SK-N-SH treated with all-trans-retinoic acid at 6 μM for 48 hours (cell line): ENCODE data around the gene OR5A2.

Experiments
- ATAC-seq: fragments of 200-7000 bp; cut with Tn5 transposase; 3 replicates; pipeline ENCODE4 v1.9.1; 2020; ENCODE audit warnings: mild to moderate bottlenecking, moderate library complexity
- BACH2 ChIP-seq: fragments of 250-450 bp; sonication (Bioruptor Pico); IDR thresholded peaks from 2 replicates; pipeline ENCODE4 v1.9.0; 2021; ENCODE audit warnings: mild to moderate bottlenecking, borderline replicate concordance
- CSDC2 ChIP-seq: fragments of 250-450 bp; sonication (Bioruptor Pico); IDR thresholded peaks from 2 replicates; pipeline ENCODE4 v1.5.0; 2020; ENCODE audit warnings: mild to moderate bottlenecking, moderate library complexity
- ESRRG ChIP-seq: fragments of 250-450 bp; sonication (Bioruptor Pico); IDR thresholded peaks from 2 replicates; pipeline ENCODE4 v1.6.1; 2021; ENCODE audit warnings: mild to moderate bottlenecking
- GLIS3 ChIP-seq: fragments of 250-450 bp; sonication (Bioruptor Pico); IDR thresholded peaks from 2 replicates; pipeline ENCODE4 v1.5.0; 2020; ENCODE audit warnings: mild to moderate bottlenecking, moderate library complexity
- ISL1 ChIP-seq: fragments of 250-450 bp; sonication (Bioruptor Pico); IDR thresholded peaks from 2 replicates; pipeline ENCODE4 v2.1.2; 2022; ENCODE audit warnings: mild to moderate bottlenecking, moderate library complexity
- OSR1 ChIP-seq: fragments of 250-450 bp; sonication (Bioruptor Pico); IDR thresholded peaks from 2 replicates; pipeline ENCODE4 v1.8.0; 2022; ENCODE audit warnings: moderate library complexity, mild to moderate bottlenecking, inconsistent platforms
- PPARA ChIP-seq: fragments of 250-450 bp; sonication (Bioruptor Pico); IDR thresholded peaks from 2 replicates; pipeline ENCODE4 v1.5.0; 2020; ENCODE audit warnings: mild to moderate bottlenecking, borderline replicate concordance
- RARB ChIP-seq: fragments of 250-450 bp; sonication (Bioruptor Pico); IDR thresholded peaks from 2 replicates; pipeline ENCODE4 v1.8.0; 2021; ENCODE audit warnings: mild to moderate bottlenecking, moderate library complexity
- SNAI2 ChIP-seq: fragments of 250-450 bp; sonication (Bioruptor Pico); IDR thresholded peaks from 2 replicates; pipeline ENCODE4 v1.5.0; 2020; ENCODE audit warnings: mild to moderate bottlenecking, moderate library complexity
- TCF4 ChIP-seq: fragments of 250-450 bp; sonication (Bioruptor Pico); IDR thresholded peaks from 2 replicates; pipeline ENCODE4 v1.8.0; 2021; ENCODE audit warnings: mild to moderate bottlenecking, moderate library complexity, borderline replicate concordance
- TOX ChIP-seq: fragments of 250-450 bp; sonication (Bioruptor Pico); IDR thresholded peaks from 2 replicates; pipeline ENCODE4 v1.8.0; 2021; ENCODE audit warnings: mild to moderate bottlenecking, moderate library complexity, borderline replicate concordance
- ZC3H10 ChIP-seq: fragments of 250-450 bp; sonication (Bioruptor Pico); IDR thresholded peaks from 2 replicates; pipeline ENCODE4 v1.5.1; 2021; ENCODE audit warnings: mild to moderate bottlenecking, moderate library complexity
- ZFP3 ChIP-seq: fragments of 250-450 bp; sonication (Bioruptor Pico); IDR thresholded peaks from 2 replicates; pipeline ENCODE4 v1.5.0; 2020; ENCODE audit warnings: mild to moderate bottlenecking, moderate library complexity
- ZFP30 ChIP-seq: fragments of 450-650 bp; formaldehyde crosslinking; IDR thresholded peaks from 2 replicates; pipeline ENCODE4 v1.5.0; 2022; ENCODE audit warnings: mild to moderate bottlenecking, moderate library complexity
- ZNF565 ChIP-seq: fragments of 450-650 bp; formaldehyde crosslinking; conservative IDR thresholded peaks from 2 replicates; pipeline ENCODE4 v1.5.0; 2020; ENCODE audit warnings: low read depth, mild to moderate bottlenecking, moderate library complexity
- ZNF70 ChIP-seq: fragments of 450-650 bp; formaldehyde crosslinking; IDR thresholded peaks from 2 replicates; pipeline ENCODE4 v1.5.0; 2020; ENCODE audit warnings: mild to moderate bottlenecking, moderate library complexity
- ZNF8 ChIP-seq: fragments of 450-650 bp; formaldehyde crosslinking; IDR thresholded peaks from 2 replicates; pipeline ENCODE4 v1.5.0; 2020; ENCODE audit warnings: mild to moderate bottlenecking, moderate library complexity
- TF ChIP-seq, protein P1 (sequence below): fragments of 250-450 bp; sonication (Bioruptor Pico); IDR thresholded peaks from 2 replicates; pipeline ENCODE4 v1.5.1; 2020; ENCODE audit warnings: low read depth, mild to moderate bottlenecking, moderate library complexity
- TF ChIP-seq, protein P2 (sequence below): fragments of 250-450 bp; sonication (Bioruptor Pico); IDR thresholded peaks from 2 replicates; pipeline ENCODE4 v1.5.1; 2021; ENCODE audit warnings: mild to moderate bottlenecking, moderate library complexity
- TF ChIP-seq, protein P3 (sequence below): fragments of 250-450 bp; sonication (Bioruptor Pico); IDR thresholded peaks from 2 replicates; pipeline ENCODE4 v1.8.0; 2021; ENCODE audit warnings: low read depth, mild to moderate bottlenecking, moderate library complexity, borderline replicate concordance
- TF ChIP-seq, protein P4 (sequence below): fragments of 250-450 bp; sonication (Bioruptor Pico); IDR thresholded peaks from 2 replicates; pipeline ENCODE4 v1.8.0; 2020; ENCODE audit warnings: mild to moderate bottlenecking, moderate library complexity, borderline replicate concordance
- TF ChIP-seq, protein P5 (sequence below): fragments of 250-450 bp; sonication (Bioruptor Pico); IDR thresholded peaks from 2 replicates; pipeline ENCODE4 v1.5.0; 2020; ENCODE audit warnings: mild to moderate bottlenecking, moderate library complexity

The OR5A2 gene

DNA sequence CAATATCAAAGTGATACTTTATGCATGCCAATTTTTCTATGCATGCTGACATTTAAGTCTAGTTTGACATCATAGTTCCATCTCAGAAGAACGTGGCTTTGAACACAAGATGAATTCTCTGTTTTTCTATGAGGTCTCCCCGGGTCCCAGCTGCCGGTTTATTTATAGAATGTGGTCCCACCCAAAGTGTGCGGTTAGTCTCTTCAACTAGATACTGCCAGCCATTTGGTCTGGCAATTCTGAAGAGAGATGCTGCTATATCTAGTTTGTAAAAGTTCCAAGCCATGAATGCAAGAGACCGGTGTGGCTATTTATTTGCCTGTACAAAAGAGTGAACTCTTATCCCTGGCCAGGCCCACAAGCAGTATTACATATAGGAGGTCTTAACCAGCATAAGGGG is 9.2 kb downstream of the OR5A2 start (continued):
- TF ChIP-seq, protein P1, sequence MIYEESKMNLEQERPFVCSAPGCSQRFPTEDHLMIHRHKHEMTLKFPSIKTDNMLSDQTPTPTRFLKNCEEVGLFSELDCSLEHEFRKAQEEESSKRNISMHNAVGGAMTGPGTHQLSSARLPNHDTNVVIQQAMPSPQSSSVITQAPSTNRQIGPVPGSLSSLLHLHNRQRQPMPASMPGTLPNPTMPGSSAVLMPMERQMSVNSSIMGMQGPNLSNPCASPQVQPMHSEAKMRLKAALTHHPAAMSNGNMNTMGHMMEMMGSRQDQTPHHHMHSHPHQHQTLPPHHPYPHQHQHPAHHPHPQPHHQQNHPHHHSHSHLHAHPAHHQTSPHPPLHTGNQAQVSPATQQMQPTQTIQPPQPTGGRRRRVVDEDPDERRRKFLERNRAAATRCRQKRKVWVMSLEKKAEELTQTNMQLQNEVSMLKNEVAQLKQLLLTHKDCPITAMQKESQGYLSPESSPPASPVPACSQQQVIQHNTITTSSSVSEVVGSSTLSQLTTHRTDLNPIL (CRISPR knock-in tag) = no peak
- TF ChIP-seq, protein P2, sequence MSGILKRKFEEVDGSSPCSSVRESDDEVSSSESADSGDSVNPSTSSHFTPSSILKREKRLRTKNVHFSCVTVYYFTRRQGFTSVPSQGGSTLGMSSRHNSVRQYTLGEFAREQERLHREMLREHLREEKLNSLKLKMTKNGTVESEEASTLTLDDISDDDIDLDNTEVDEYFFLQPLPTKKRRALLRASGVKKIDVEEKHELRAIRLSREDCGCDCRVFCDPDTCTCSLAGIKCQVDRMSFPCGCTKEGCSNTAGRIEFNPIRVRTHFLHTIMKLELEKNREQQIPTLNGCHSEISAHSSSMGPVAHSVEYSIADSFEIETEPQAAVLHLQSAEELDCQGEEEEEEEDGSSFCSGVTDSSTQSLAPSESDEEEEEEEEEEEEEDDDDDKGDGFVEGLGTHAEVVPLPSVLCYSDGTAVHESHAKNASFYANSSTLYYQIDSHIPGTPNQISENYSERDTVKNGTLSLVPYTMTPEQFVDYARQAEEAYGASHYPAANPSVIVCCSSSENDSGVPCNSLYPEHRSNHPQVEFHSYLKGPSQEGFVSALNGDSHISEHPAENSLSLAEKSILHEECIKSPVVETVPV (CRISPR knock-in tag) = no peak

DNA sequence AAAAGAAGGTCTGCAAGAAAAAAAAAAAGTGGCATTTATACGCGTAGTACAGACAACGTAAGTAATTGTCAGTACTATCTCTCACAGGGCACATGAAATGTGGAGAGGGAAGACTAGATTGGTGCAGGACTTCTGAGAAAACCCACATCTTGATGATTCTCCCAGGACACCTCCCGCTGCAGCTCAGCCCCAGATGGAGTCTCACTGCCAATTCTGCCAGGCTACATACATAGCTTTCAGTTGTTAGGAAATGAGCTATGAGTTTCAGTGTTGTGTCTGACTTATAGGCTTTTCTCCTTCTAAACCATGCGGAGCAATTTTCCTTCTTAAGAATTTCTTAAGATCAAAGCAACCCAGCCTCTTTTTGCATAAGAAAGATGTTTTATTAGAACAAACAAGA is 9.6 kb downstream of the OR5A2 start:
- no peak for ATAC-seq
- no peak for TF ChIP-seq ISL1
- no peak for TF ChIP-seq OSR1
- no peak for TF ChIP-seq RARB (CRISPR knock-in tag)
- no peak for TF ChIP-seq SNAI2 (CRISPR knock-in tag)
- no peak for TF ChIP-seq ZFP30 (CRISPR knock-in tag)
- no peak for TF ChIP-seq ZC3H10 (CRISPR knock-in tag)

DNA sequence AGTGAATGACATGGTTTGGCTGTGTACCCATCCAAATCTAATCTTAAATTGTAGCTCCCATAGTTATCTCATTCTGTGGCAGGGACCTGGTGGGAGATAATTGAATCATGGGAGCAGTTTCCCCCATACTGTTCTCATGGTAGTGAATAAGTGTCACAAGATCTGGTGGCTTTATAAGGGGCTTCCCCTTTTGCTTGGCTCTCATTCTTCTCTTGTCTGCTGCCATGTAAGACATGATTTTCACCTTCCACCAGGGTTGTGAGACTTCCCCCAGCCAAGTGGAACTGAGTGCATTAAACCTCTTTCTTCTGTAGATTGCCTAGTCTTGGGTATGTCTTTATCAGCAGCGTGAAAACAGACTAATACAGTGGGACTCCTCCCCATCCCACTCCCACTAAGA is 11.1 kb downstream of the OR5A2 start:
- no peak for TF ChIP-seq BACH2 (CRISPR knock-in tag)
- TF ChIP-seq ISL1 = no peak
- TF ChIP-seq GLIS3 (CRISPR knock-in tag) = no peak
- TF ChIP-seq SNAI2 (CRISPR knock-in tag) = no peak
- no peak for TF ChIP-seq ZNF565 (CRISPR knock-in tag)
- no peak for TF ChIP-seq ZNF8 (CRISPR knock-in tag)
- TF ChIP-seq, protein P3, sequence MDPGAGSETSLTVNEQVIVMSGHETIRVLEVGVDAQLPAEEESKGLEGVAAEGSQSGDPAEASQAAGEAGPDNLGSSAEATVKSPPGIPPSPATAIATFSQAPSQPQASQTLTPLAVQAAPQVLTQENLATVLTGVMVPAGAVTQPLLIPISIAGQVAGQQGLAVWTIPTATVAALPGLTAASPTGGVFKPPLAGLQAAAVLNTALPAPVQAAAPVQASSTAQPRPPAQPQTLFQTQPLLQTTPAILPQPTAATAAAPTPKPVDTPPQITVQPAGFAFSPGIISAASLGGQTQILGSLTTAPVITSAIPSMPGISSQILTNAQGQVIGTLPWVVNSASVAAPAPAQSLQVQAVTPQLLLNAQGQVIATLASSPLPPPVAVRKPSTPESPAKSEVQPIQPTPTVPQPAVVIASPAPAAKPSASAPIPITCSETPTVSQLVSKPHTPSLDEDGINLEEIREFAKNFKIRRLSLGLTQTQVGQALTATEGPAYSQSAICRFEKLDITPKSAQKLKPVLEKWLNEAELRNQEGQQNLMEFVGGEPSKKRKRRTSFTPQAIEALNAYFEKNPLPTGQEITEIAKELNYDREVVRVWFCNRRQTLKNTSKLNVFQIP (CRISPR knock-in tag) = no peak
- no peak for TF ChIP-seq ZFP30 (CRISPR knock-in tag)
- TF ChIP-seq OSR1 = no peak
- TF ChIP-seq, protein P2 (CRISPR knock-in tag) = no peak
- no peak for TF ChIP-seq TCF4 (CRISPR knock-in tag)
- no peak for TF ChIP-seq ZC3H10 (CRISPR knock-in tag)
- TF ChIP-seq, protein P1 (CRISPR knock-in tag) = no peak
- no peak for TF ChIP-seq ZFP3 (CRISPR knock-in tag)
- TF ChIP-seq TOX (CRISPR knock-in tag) = no peak
- no peak for TF ChIP-seq CSDC2
- TF ChIP-seq ESRRG (CRISPR knock-in tag) = no peak
- TF ChIP-seq, all 23 proteins: peak for 0
- no peak for ATAC-seq

DNA sequence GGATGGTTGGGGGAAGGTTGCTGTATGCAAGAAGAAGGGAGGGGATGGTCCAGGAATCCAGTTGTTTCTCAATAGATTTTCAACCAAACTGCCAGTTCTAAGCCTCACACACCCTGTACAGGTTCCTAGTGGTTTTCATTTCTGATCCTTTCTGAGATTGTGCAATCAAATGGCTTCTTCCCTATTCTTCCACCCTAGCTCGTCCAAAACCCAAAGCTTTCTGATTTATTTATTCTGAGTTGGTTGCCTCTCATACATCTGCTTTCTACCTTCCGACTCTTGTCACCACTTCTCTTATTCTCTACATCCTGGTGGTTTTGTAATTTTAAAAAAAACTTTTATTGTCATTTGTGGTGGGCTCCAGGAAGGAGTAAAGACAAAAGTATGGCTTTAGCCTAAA is 12.6 kb downstream of the OR5A2 start:
- TF ChIP-seq GLIS3 (CRISPR knock-in tag) (no peak), TCF4 (CRISPR knock-in tag) (no peak), SNAI2 (CRISPR knock-in tag) (no peak), TOX (CRISPR knock-in tag) (no peak), RARB (CRISPR knock-in tag) (no peak), ISL1 (no peak), BACH2 (CRISPR knock-in tag) (no peak), ZFP30 (CRISPR knock-in tag) (no peak), PPARA (CRISPR knock-in tag) (no peak), ZNF70 (no peak)
- TF ChIP-seq, protein P1 (CRISPR knock-in tag) = no peak
- TF ChIP-seq, protein P4, sequence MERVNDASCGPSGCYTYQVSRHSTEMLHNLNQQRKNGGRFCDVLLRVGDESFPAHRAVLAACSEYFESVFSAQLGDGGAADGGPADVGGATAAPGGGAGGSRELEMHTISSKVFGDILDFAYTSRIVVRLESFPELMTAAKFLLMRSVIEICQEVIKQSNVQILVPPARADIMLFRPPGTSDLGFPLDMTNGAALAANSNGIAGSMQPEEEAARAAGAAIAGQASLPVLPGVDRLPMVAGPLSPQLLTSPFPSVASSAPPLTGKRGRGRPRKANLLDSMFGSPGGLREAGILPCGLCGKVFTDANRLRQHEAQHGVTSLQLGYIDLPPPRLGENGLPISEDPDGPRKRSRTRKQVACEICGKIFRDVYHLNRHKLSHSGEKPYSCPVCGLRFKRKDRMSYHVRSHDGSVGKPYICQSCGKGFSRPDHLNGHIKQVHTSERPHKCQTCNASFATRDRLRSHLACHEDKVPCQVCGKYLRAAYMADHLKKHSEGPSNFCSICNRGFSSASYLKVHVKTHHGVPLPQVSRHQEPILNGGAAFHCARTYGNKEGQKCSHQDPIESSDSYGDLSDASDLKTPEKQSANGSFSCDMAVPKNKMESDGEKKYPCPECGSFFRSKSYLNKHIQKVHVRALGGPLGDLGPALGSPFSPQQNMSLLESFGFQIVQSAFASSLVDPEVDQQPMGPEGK (CRISPR knock-in tag) = no peak
- TF ChIP-seq, protein P5, sequence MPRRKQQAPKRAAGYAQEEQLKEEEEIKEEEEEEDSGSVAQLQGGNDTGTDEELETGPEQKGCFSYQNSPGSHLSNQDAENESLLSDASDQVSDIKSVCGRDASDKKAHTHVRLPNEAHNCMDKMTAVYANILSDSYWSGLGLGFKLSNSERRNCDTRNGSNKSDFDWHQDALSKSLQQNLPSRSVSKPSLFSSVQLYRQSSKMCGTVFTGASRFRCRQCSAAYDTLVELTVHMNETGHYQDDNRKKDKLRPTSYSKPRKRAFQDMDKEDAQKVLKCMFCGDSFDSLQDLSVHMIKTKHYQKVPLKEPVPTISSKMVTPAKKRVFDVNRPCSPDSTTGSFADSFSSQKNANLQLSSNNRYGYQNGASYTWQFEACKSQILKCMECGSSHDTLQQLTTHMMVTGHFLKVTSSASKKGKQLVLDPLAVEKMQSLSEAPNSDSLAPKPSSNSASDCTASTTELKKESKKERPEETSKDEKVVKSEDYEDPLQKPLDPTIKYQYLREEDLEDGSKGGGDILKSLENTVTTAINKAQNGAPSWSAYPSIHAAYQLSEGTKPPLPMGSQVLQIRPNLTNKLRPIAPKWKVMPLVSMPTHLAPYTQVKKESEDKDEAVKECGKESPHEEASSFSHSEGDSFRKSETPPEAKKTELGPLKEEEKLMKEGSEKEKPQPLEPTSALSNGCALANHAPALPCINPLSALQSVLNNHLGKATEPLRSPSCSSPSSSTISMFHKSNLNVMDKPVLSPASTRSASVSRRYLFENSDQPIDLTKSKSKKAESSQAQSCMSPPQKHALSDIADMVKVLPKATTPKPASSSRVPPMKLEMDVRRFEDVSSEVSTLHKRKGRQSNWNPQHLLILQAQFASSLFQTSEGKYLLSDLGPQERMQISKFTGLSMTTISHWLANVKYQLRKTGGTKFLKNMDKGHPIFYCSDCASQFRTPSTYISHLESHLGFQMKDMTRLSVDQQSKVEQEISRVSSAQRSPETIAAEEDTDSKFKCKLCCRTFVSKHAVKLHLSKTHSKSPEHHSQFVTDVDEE (CRISPR knock-in tag) = no peak

More for the DNA sequence above, 12.6 kb downstream of the OR5A2 start:
- ATAC-seq = no peak
